Neuronal stem cell (in vitro differentiated cells): ENCODE measurements around the gene FHIT.

ENCODE experiments used
- DNase-seq: peaks from one replicate; pipeline ENCODE4 v3.0.0-alpha.2; 2013; ENCODE audit warnings: low spot score
- H2AFZ ChIP-seq: one replicate; pipeline ENCODE4 v1.6.1; 2013; ENCODE audit warnings: mild to moderate bottlenecking, low read length, inconsistent platforms
- H2AK5ac ChIP-seq: 2 replicates; pipeline ENCODE4 v1.6.1; 2013; ENCODE audit warnings: low read depth, mild to moderate bottlenecking, inconsistent platforms, low read length, moderate library complexity, mixed read lengths
- H2BK120ac ChIP-seq: 2 replicates; pipeline ENCODE4 v1.6.1; 2013; ENCODE audit warnings: low read depth, mild to moderate bottlenecking, inconsistent platforms, low read length, moderate library complexity, mixed read lengths
- H2BK12ac ChIP-seq: one replicate; pipeline ENCODE4 v1.6.1; 2013; ENCODE audit warnings: low read length, inconsistent platforms
- H2BK15ac ChIP-seq: 2 replicates; pipeline ENCODE4 v1.6.1; 2013; ENCODE audit warnings: mild to moderate bottlenecking, low read length, inconsistent platforms, mixed read lengths
- H2BK5ac ChIP-seq: one replicate; pipeline ENCODE4 v1.6.1; 2013; ENCODE audit warnings: inconsistent platforms, mild to moderate bottlenecking, low read length, moderate library complexity
- H3K14ac ChIP-seq: one replicate; pipeline ENCODE4 v1.6.1; 2013; ENCODE audit warnings: low read length, inconsistent platforms
- H3K18ac ChIP-seq: 2 replicates; pipeline ENCODE4 v1.6.1; 2013; ENCODE audit warnings: low read length, inconsistent platforms
- H3K23ac ChIP-seq: 2 replicates; pipeline ENCODE4 v1.6.1; 2013; ENCODE audit warnings: low read depth, mild to moderate bottlenecking, mixed read lengths, low read length, inconsistent platforms; ENCODE audit not compliant: poor library complexity
- H3K27ac ChIP-seq: replicated peaks from 3 replicates; pipeline ENCODE4 v1.5.1; 2013; ENCODE audit warnings: low read length, inconsistent platforms
- H3K27me3 ChIP-seq, 3 experiments: 2 replicates each; pipeline ENCODE4 v1.6.1; 2013; ENCODE audit warnings: low read length in 3 of 3, mild to moderate bottlenecking in 2 of 3, inconsistent platforms in 1 of 3, low read depth in 1 of 3, mixed read lengths in 1 of 3, moderate library complexity in 1 of 3; ENCODE audit not compliant: control insufficient read depth in 3 of 3, insufficient read depth in 3 of 3
- H3K36me3 ChIP-seq, 2 donors: replicated peaks in 1 of 2; 2 replicates each; pipeline ENCODE4 v1.6.1; 2013; ENCODE audit warnings: low read length in 2 of 2; ENCODE audit not compliant: control insufficient read depth in 2 of 2, insufficient read depth in 2 of 2
- H3K4ac ChIP-seq: 2 replicates; pipeline ENCODE4 v1.6.1; 2013; ENCODE audit warnings: inconsistent platforms, mild to moderate bottlenecking, low read length, moderate library complexity
- H3K4me1 ChIP-seq, 2 donors: 1 replicate in 1 of 2; 2 replicates in 1 of 2; pipeline ENCODE4 v1.6.1; 2013; ENCODE audit warnings: low read length in 2 of 2, low read depth in 1 of 2; ENCODE audit not compliant: control insufficient read depth in 2 of 2, insufficient read depth in 1 of 2
- H3K4me2 ChIP-seq: one replicate; pipeline ENCODE4 v1.6.1; 2013; ENCODE audit warnings: mild to moderate bottlenecking, low read length, inconsistent platforms; ENCODE audit not compliant: insufficient read depth, poor library complexity, severe bottlenecking
- H3K4me3 ChIP-seq, 2 donors: 2 replicates each; pipeline ENCODE4 v1.5.1; 2013; ENCODE audit warnings: low read length in 2 of 2, mild to moderate bottlenecking in 2 of 2, inconsistent platforms in 1 of 2, moderate library complexity in 1 of 2
- H3K79me1 ChIP-seq: one replicate; pipeline ENCODE4 v1.6.1; 2013; ENCODE audit warnings: low read depth, mild to moderate bottlenecking, inconsistent platforms, low read length, moderate library complexity
- H3K9ac ChIP-seq: one replicate; pipeline ENCODE4 v1.6.1; 2013; ENCODE audit warnings: mild to moderate bottlenecking, low read depth, low read length, inconsistent platforms; ENCODE audit not compliant: poor library complexity
- H3K9me3 ChIP-seq, 2 donors: replicated peaks in 1 of 2; 2 replicates each; pipeline versions ENCODE3 to v1.6.1; 2013; ENCODE audit warnings: low read length in 2 of 2, mild to moderate bottlenecking in 2 of 2, inconsistent platforms in 1 of 2, low read depth in 1 of 2, mixed read lengths in 1 of 2, moderate library complexity in 1 of 2; ENCODE audit not compliant: control insufficient read depth in 2 of 2, insufficient read depth in 1 of 2
- H4K8ac ChIP-seq: one replicate; pipeline ENCODE4 v1.6.1; 2013; ENCODE audit warnings: low read depth, mild to moderate bottlenecking, inconsistent platforms, low read length, moderate library complexity
- H4K91ac ChIP-seq: one replicate; pipeline ENCODE4 v1.6.1; 2013; ENCODE audit warnings: low read length, low read depth, mild to moderate bottlenecking, inconsistent platforms; ENCODE audit not compliant: poor library complexity
- WGBS, 2 donors: extraction: QIAGEN DNeasy Blood & Tissue Kit; methylation state at CpG; one replicate each; pipeline ENCODE4 v1.1.7; 2013; ENCODE audit warnings: missing lambda C conversion rate in 2 of 2, mixed read lengths in 1 of 2; ENCODE audit not compliant: insufficient read length in 2 of 2, insufficient replicate concordance in 1 of 2; ENCODE audit errors: extremely low coverage in 2 of 2; 5-methylcytosine and 5-hydroxymethylcytosine counted together

Gene FHIT

GRCh38 chr3:60391292-60391691, 860.0 kb downstream of the FHIT start:
- Histone ChIP-seq H3K9ac (no peak overlapping the region), H4K8ac (no peak overlapping the region), H3K36me3 (no peaks in the 10 kb centered on the region), H3K9me3 (no peaks in the 10 kb centered on the region), H3K27me3 (no peaks in the 10 kb centered on the region), H3K4me1 (peaks cover 0 to 4% of the 10 kb centered on the region in 2 donors), H2BK15ac (no peak overlapping the region), H3K18ac (no peak overlapping the region), H3K4me2 (no peak overlapping the region), H3K4me3 (no peak overlapping the region), H4K91ac (no peak overlapping the region), H3K14ac (no peak overlapping the region), H3K27ac (no peak overlapping the region), H2BK5ac (no peak overlapping the region), H2BK120ac (no peak overlapping the region), H3K4ac (no peak overlapping the region), H3K23ac (no peak overlapping the region), H2BK12ac (no peak overlapping the region), H3K79me1 (no peaks in the 10 kb centered on the region), H2AK5ac (no peak overlapping the region), H2AFZ (no peak overlapping the region)
- no CpG with 5 or more reads among the region's 1 CpG for WGBS, 2 donors
- DNase-seq, result no peak

GRCh38 chr3:60388731-60389130, 862.5 kb downstream of the FHIT start:
- Histone ChIP-seq H2BK5ac (no peak overlapping the region), H3K79me1 (no peaks in the 10 kb centered on the region), H2BK120ac (no peak overlapping the region), H2AK5ac (no peak overlapping the region), H3K27ac (no peak overlapping the region), H2BK15ac (no peak overlapping the region), H3K27me3 (no peaks in the 10 kb centered on the region), H4K8ac (no peak overlapping the region), H3K4me3 (no peak overlapping the region), H3K9ac (no peak overlapping the region), H3K36me3 (no peaks in the 10 kb centered on the region), H3K4me1 (no peaks in the 10 kb centered on the region), H2AFZ (no peak overlapping the region), H3K14ac (no peak overlapping the region), H2BK12ac (no peak overlapping the region), H3K18ac (no peak overlapping the region), H4K91ac (no peak overlapping the region), H3K23ac (no peak overlapping the region), H3K9me3 (no peaks in the 10 kb centered on the region), H3K4me2 (no peak overlapping the region), H3K4ac (no peak overlapping the region)
- DNase-seq, result no peak
- WGBS, 2 donors, result no CpG with 5 or more reads among the region's 2 CpGs

DNA sequence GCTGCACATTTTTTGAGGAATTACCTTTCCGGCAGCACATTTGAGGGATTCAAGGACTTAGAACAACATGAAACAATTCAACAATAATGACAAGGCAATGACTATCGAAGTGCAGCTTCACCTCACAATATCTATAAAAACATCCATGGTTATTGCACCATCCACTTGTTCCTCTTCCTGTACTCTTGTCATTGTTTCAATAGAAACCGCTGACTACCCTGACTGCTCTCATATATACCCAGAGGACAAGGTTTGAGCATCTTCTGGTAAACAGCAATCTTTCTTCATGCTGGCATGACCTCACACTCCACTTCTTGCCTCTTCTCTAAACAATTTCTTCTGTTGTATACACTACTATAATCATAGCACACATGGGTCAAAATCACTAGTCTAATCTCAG, 864.9 kb downstream of the FHIT start:
- Histone ChIP-seq H3K79me1 (no peaks in the 10 kb centered on the region), H3K4ac (no peak overlapping the region), H3K4me2 (no peak overlapping the region), H2AK5ac (no peak overlapping the region), H3K23ac (no peak overlapping the region), H3K9ac (no peak overlapping the region), H3K27ac (no peak overlapping the region), H4K8ac (no peak overlapping the region), H3K4me1 (no peaks in the 10 kb centered on the region), H2AFZ (no peak overlapping the region), H3K9me3 (no peaks in the 10 kb centered on the region), H2BK120ac (no peak overlapping the region), H4K91ac (no peak overlapping the region), H2BK15ac (no peak overlapping the region), H2BK5ac (no peak overlapping the region), H3K14ac (no peak overlapping the region), H3K18ac (no peak overlapping the region), H3K27me3 (no peaks in the 10 kb centered on the region), H2BK12ac (no peak overlapping the region), H3K4me3 (no peak overlapping the region), H3K36me3 (no peaks in the 10 kb centered on the region)
- DNase-seq, result no peak
- no CpG with 5 or more reads among the region's 3 CpGs for WGBS, 2 donors

DNA sequence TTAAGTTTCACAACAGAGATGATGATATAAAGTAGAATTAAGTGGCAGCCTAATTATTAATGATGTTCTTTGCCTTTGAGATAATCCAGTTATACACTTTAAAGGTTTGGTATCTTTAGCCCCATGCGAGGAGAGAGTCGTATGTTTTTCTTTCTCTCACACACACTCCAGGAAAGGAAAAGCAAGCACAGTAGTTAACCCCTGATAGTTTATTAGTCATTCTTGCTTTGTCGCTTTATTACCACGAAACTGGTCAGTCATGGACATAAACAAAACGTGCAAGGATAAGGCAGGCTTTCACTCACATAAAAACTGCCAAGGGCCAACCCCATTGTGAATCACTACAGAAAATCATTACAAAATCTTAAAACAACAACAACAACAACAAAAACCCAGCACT, 866.9 kb downstream of the FHIT start:
- no peak overlapping the region for H3K4me2 ChIP-seq
- no peak overlapping the region for H3K14ac ChIP-seq
- no peak overlapping the region for H3K18ac ChIP-seq
- no peak overlapping the region for H3K4ac ChIP-seq
- no peaks in the 10 kb centered on the region for H3K9me3 ChIP-seq
- no peak overlapping the region for H2BK15ac ChIP-seq
- H3K4me3 ChIP-seq, result no peak overlapping the region
- no peak overlapping the region for H4K8ac ChIP-seq
- H3K27ac ChIP-seq, result no peak overlapping the region
- H2BK12ac ChIP-seq, result no peak overlapping the region
- no peak overlapping the region for H2AFZ ChIP-seq
- H2BK120ac ChIP-seq, result no peak overlapping the region
- H2BK5ac ChIP-seq, result no peak overlapping the region
- H3K23ac ChIP-seq, result no peak overlapping the region
- no peak for DNase-seq
- H3K27me3 ChIP-seq, result no peaks in the 10 kb centered on the region
- no peaks in the 10 kb centered on the region for H3K4me1 ChIP-seq
- WGBS, 2 donors, result no CpG with 5 or more reads among the region's 5 CpGs
- no peak overlapping the region for H2AK5ac ChIP-seq
- H3K36me3 ChIP-seq, result no peaks in the 10 kb centered on the region
- no peak overlapping the region for H4K91ac ChIP-seq
- no peak overlapping the region for H3K9ac ChIP-seq
- H3K79me1 ChIP-seq, result no peaks in the 10 kb centered on the region
